H1 (cell line): Measurements from ENCODE around the gene MST1R.

ENCODE experiments used
- BRCA1 ChIP-seq: IDR thresholded peaks from 2 replicates; pipeline ENCODE4 v1.6.1; 2012; ENCODE audit warnings: low read depth, low read length, improper control_type of control experiment
- E2F6 ChIP-seq: IDR thresholded peaks from 2 replicates; pipeline ENCODE4 v1.6.1; 2012; ENCODE audit warnings: inconsistent platforms
- FOSL1 ChIP-seq: IDR thresholded peaks from 2 replicates; pipeline ENCODE4 v1.6.1; 2011; ENCODE audit warnings: mild to moderate bottlenecking, low read depth, low read length, moderate library complexity; ENCODE audit not compliant: insufficient read depth
- POLR2A ChIP-seq, 2 experiments: IDR thresholded peaks; 1 replicate in 1 of 2; 2 replicates in 1 of 2; pipeline ENCODE4 v1.6.1; 2011; ENCODE audit warnings: low read depth in 2 of 2, low read length in 2 of 2, mild to moderate bottlenecking in 2 of 2; ENCODE audit errors: control extremely low read depth in 1 of 2

DNA sequence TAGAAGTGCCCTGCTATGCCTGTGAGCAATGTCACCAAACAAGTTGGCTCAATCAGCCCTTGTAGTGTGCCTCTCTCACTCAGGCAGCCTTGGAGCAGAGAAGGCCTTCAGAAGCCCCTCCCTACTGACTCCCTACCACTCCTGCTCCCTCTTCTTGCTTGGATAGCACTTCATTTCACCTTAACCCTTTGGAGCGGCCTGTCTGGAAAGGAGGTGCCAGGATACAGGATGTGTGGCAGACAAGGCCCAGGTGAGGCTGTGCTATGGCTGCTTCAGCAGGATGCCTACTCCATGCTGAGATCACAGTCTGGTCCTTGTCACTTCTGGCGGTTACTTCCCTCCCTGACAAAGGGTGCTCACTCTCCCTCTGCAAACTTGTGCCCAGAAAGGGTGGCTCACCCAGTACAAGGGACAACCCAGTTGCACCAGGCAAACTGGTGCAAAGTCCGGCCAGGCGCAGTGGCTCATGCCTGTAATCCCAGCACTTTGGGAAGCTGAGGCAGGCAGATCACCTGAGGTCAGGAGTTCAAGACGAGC, 24.9 kb upstream of the MST1R start:
- TF ChIP-seq POLR2A (IDR thresholded peaks at IDR 0.05; ENCODE audit: control extremely low read depth in 1 of 2, low read depth in 2 of 2, low read length in 2 of 2) = no peak
- TF ChIP-seq BRCA1 = no peak
- no peak for TF ChIP-seq E2F6
- TF ChIP-seq FOSL1 = no peak
